Right lobe of liver (tissue), 4 donors: ENCODE measurements around the gene TMEM232.

Experiments used
- POLR2A ChIP-seq: fragments of 450-650 bp; IDR thresholded peaks from one replicate; pipeline ENCODE4 v1.6.1; 2017; ENCODE audit warnings: antibody characterized with exemption, mild to moderate bottlenecking
- TF ChIP-seq, protein P1 (sequence below), 4 donors: fragments of 200-600 bp in 3 of 4; fragments of 450-650 bp in 1 of 4; IDR thresholded peaks; one replicate each; pipeline versions ENCODE4 v1.5.1 to v1.8.0; 2016 to 2022; ENCODE audit warnings: antibody characterized with exemption in 4 of 4, mild to moderate bottlenecking in 2 of 4
- donor health status: DM: no; HTN: no; CAD: no.
- donor health status: DM: no; HTN: no; CAD: no.
- donor health status: DM: no; HTN: yes; CAD: no.

DNA sequence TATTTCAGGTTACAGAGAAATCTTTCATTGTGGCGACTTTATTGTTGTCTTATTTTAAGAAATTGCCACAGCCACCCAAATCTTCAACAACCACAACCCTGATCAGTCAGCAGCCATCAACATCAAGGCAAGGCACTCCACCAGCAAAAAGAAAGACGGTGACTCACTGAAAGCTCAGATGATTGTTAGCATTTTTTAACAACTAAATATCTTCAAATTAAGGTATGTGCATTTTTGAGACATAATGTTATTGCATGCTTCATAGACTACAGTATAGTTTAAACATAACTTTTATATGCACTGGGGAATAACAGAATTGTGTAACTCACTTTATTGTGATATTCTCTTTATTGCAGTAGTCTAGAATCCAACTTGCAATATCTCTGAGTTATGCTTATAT lies 263.4 kb downstream of the TMEM232 start:
- TF ChIP-seq, protein P1, sequence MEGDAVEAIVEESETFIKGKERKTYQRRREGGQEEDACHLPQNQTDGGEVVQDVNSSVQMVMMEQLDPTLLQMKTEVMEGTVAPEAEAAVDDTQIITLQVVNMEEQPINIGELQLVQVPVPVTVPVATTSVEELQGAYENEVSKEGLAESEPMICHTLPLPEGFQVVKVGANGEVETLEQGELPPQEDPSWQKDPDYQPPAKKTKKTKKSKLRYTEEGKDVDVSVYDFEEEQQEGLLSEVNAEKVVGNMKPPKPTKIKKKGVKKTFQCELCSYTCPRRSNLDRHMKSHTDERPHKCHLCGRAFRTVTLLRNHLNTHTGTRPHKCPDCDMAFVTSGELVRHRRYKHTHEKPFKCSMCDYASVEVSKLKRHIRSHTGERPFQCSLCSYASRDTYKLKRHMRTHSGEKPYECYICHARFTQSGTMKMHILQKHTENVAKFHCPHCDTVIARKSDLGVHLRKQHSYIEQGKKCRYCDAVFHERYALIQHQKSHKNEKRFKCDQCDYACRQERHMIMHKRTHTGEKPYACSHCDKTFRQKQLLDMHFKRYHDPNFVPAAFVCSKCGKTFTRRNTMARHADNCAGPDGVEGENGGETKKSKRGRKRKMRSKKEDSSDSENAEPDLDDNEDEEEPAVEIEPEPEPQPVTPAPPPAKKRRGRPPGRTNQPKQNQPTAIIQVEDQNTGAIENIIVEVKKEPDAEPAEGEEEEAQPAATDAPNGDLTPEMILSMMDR (IDR thresholded peaks at IDR 0.05) = no peak
- TF ChIP-seq POLR2A = no peak
